Renal pelvis (tissue), 4 donors: ENCODE measurements around the gene NDUFB1. TPM values are rescaled to one million over a fixed set of nuclear protein-coding genes. Genes with fewer than 3 reads are reported as not detected.

Experiments used
- DNase-seq: peaks from one replicate; pipeline ENCODE4 v3.0.0-alpha.2; 2013
- polyA plus RNA-seq, 3 donors: library from polyadenylated mRNA; unstranded; fragments of 120-200 nt; gene quantifications; one replicate each; pipeline ENCODE4 v1.2.1, GENCODE V29; 2013; ENCODE audit not compliant: insufficient read length in 3 of 3

The NDUFB1 gene
- polyA plus RNA-seq, 3 donors: 173 to 182 (median 178) TPM

DNA sequence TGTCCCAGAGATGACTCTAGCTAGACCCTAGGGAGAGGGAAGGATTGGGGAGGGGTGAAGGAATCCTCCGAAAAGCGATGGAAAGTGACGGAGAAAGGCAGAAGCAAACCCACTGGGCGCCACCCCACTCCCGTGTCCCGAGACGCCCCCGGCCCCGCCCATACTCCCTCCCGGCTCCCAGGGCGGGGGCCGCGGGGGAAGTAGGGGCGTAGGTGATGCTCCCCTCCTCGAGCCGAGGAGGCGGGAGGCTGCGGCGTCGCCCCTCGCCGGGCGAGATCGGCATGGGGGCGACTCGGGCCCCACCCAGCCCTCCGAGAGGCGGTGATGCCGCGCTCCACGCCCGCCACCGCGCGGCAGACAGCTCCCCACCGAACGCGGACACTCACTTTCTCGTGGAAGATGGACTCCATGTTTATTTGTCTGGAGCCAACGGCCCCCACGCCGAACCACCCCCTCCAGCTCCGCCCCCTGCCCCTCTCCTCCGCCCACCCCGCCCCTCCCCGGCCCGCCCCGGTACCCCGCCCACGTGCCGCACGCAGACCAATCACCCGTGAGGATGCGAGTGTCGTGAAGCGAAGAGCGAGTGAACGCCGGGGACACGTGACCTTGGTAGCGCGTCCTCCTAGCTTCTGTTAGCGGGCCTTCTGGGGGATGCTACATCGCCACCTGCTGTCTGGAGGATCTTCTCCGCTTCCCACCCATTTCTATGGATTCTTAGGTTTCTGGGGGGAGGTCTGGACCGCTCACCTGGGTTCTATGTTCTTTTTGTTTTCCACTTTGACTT lies 15.2 kb downstream of the NDUFB1 start, which contains the start of gene ATXN3:
Gene ATXN3, minus strand, starts transcription at position 440 of the 784 bp plus-strand sequence. Its CDS starts 30 bp downstream, at position 410.
- peak; percentile 98 for DNase-seq

DNA sequence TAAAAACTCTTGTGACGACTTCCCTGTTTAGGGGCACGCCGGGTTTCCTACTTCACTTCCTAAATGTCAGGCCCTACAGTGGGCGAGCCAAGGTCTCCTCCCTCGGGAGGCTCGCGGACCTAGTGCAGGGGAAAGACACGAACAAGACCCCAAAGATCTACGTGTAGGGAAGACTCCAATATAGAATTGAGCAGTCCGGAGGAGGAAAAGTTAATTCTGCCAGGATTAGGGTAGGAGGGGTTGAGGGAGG lies 15.7 kb downstream of the NDUFB1 start:
- peak; percentile 45 for DNase-seq

DNA sequence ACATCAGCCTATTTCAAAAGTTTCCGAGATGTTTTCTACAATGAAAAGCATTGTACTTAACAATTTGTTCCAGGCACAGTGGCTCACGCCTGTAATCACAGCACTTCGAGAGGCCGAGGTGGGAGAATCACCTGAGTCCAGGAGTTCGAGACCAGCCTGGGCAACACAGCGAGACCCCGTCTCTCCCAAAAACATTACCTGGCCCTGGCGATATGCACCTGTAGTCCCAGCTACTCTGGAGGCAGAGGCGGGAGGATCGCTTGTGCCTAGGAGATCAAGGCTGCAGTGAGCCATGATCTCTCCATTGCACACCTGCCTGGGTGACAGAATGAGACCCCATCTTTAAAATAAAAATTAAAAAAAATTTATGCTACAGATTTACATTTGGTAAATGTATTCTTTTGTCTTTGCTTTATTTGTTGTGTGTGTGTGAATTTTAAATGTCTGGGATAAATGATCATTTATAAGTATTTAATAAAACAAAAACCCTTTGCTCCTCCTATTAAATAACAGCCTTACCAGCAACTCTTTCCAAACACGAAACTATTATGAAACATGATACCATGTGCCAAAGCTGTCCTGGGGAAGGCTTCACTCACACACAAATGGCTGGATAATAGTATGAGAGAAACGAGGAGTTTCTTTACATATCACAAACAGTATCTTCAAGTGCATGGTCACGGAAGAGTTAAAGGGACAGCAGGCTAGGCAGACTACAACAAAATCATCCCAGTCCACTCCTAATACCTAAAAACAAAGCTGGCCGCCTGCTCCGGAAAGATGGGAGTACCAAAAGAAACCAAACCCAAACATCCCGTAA lies 16.2 kb downstream of the NDUFB1 start:
- no peak for DNase-seq

DNA sequence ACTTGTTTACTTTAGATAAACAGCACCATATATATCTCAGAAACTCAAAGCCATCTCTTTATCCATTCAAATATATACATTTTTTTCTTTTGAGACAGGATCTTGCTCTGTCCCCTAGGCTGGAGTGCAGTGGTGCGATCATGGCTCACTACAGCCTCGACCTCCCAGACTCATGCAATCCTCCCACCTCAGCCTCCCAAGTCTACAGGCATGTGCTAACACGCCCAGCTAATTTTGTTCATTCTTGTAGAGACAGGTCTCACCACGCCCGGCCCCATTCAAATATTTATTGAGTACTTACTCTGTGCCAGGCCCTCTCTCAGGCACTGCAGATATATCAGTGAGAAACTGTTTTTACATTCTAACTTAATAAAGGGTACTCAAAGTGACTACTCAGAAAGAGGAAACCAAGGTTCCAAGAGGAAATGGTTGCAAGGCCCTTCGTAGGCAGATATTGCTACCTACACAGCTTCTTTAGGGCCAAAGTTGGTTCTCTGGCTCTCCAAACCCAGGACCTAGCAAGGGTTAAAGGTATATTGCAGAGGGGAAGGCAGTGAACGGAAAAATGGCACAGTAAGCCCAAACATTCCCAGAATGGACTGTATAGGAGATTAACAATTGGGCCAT lies 18.0 kb downstream of the NDUFB1 start:
- DNase-seq: no peak

DNA sequence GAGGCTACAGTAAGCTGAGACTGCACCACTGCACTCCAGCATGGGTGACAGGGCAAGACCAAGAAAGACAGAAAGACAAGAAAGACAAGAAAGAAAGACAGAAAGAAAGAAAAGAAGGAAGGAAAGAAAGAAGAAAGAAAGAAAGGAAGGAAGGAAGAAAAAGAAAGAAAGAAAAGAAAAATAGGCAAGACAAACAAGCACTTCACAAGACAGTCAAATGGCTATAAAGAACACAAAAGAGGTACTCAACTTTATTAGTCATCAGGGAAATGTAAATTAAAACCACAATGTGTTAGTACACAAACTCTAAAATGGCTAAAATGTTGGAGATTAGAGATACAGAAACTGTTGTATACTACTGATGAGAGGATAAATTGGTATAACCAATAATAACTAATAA lies 21.7 kb downstream of the NDUFB1 start:
- DNase-seq: no peak

DNA sequence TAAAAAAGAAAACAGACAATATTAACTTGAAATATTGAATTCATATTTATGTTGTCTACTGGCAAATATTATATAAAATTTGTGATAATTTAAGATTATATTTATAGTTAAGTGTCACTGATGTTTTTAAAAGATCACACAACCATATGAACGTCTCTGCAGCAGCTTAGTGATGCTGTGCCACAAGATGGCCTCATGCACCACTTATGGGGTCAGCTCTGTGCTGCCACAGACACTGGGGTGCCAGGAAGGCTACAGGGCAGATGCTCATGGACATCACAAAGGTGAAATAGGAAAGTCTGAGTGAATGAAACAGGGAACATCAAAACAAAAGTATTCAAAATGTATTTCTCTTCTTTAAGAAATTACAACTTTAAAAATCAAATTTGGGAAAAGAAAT lies 28.2 kb downstream of the NDUFB1 start:
- DNase-seq: no peak

DNA sequence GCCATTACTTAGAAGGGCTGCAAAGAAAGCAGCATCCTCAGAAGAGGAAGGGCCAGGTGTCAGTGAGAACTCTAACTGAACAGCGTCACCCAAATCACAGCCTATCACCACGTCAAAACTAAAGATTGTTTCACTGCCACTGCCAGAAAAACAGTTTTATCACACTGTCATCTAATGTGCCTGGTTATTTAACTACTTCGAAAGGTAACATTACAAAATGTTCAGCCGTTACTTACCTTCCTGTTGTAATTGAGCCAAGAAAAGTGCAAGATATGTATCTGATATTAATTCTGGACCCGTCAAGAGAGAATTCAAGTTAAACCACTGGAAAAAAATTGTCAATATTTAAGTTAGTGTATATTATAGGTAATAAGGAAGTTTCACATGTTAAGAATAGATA lies 33.0 kb downstream of the NDUFB1 start:
- DNase-seq: no peak

DNA sequence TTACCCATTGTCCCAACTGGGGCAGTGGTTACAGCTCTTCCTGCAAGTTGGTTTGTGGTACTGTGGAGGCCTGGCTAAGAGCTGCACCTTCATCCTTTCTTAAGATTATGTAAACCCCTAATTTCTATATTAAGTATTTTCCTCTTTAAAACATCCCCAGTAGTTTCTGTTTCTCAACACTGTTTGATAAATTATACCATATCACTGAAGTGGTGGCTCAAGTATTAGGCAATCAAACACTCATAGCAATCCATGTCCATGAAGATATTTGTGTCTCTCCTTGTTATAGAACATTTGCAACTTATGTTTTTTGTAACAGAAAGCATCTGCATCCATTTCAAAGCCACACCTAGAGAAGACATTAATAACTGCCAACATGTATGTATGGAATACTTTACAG lies 47.0 kb downstream of the NDUFB1 start:
- DNase-seq: no peak

Other genes with a start within 250 kb of the NDUFB1 start
- gene FBLN5, start 174.0 kb downstream of the NDUFB1 start, polyA plus RNA-seq: 100 to 1,000 TPM; 141 to 166 (median 165) TPM
- 10 to 100 TPM; 34.8 to 42.4 (median 38.5) TPM for gene TRIP11, start 81.6 kb downstream of the NDUFB1 start, polyA plus RNA-seq
- 10 to 100 TPM; 22.1 to 37.7 (median 36.9) TPM for gene ATXN3, start 15.1 kb downstream of the NDUFB1 start, polyA plus RNA-seq
- gene CPSF2, start 263 bp upstream of the NDUFB1 start, polyA plus RNA-seq: 10 to 100 TPM; 56.2 to 59.1 (median 57.6) TPM
- under 1 TPM; 0.13 to 0.47 (median 0.19) TPM for gene SLC24A4, start 201.5 kb upstream of the NDUFB1 start, polyA plus RNA-seq